HCT116 (cell line): ENCODE results near the gene MVB12A. TPM values are rescaled to one million over a fixed set of nuclear protein-coding genes. Genes with fewer than 3 reads are reported as not detected.

ENCODE experiments used
- ATAC-seq: fragments of 200-7000 bp; cut with Tn5 transposase; 2 replicates; pipeline ENCODE4 v1.9.1; 2020; ENCODE audit warnings: mild to moderate bottlenecking, moderate library complexity
- BruUV-seq: library from RNA; stranded (reverse); fragments of 400-500 nt; replicated peaks from 2 replicates; lab custom pipeline; 2021; lab: Mats Ljungman, UMichigan
- CTCF ChIA-PET: fragments of 300-600 bp; sonication (Branson Sonifier 250); formaldehyde crosslinking; loops from one replicate; lab custom pipeline; 2021; ENCODE audit warnings: antibody characterized with exemption; lab: Charles Lee
- POLR2A ChIA-PET: fragments of 300-600, 350-600 bp; sonication (Branson Sonifier 250); formaldehyde crosslinking; loops from one replicate; lab custom pipeline; 2021; ENCODE audit warnings: antibody characterized with exemption; lab: Charles Lee
- RAD21 ChIA-PET, 2 experiments: fragments of 300-600 bp; sonication (Branson Sonifier 250); formaldehyde crosslinking; loops; one replicate each; lab custom pipeline; 2023; ENCODE audit warnings: low total read pairs in 2 of 2; ENCODE audit not compliant: uncharacterized antibody in 2 of 2, unreplicated experiment in 2 of 2, low non-redundant PET in 1 of 2; lab: Charles Lee
- DNase-seq: peaks from one replicate; pipeline ENCODE4 v3.0.0-alpha.2; 2010; ENCODE audit warnings: low read depth, low spot score
- H2AFZ ChIP-seq: fragments of 200-600 bp; shearing (Covaris generic), sonication (generic); 2 replicates; pipeline ENCODE4 v1.6.1; 2017; ENCODE audit warnings: low read depth, mixed run types, mixed read lengths, antibody characterized with exemption, low read length; ENCODE audit not compliant: poor library complexity, severe bottlenecking
- H3K27ac ChIP-seq: 2 replicates; pipeline ENCODE4 v1.5.1; 2012; ENCODE audit warnings: low read depth, low read length
- H3K27me3 ChIP-seq: fragments of 200-600 bp; sonication (generic); 2 replicates; pipeline ENCODE4 v1.6.1; 2016; ENCODE audit warnings: mixed run types, low read length, mixed read lengths; ENCODE audit not compliant: insufficient read depth
- H3K36me3 ChIP-seq, 2 experiments: fragments of 200-500 bp in 1 of 2; fragments of 200-600 bp in 1 of 2; sonication (Bioruptor generic) in 1 of 2; sonication (generic) in 1 of 2; 2 replicates each; pipeline versions ENCODE4 v1.5.1 to v1.6.1; 2014 to 2016; ENCODE audit warnings: low read length in 2 of 2, inconsistent platforms in 1 of 2, mixed read lengths in 1 of 2, mixed run types in 1 of 2; ENCODE audit not compliant: insufficient read depth in 2 of 2, control insufficient read depth in 1 of 2
- H3K4me1 ChIP-seq, 2 experiments: fragments of 200-600 bp in 1 of 2; sonication (generic) in 1 of 2; 2 replicates each; pipeline versions ENCODE4 v1.5.1 to v1.6.1; 2012 to 2017; ENCODE audit warnings: low read length in 2 of 2, inconsistent platforms in 1 of 2, mild to moderate bottlenecking in 1 of 2, mixed read lengths in 1 of 2, mixed run types in 1 of 2, moderate library complexity in 1 of 2; ENCODE audit not compliant: insufficient read depth in 2 of 2, control insufficient read depth in 1 of 2
- H3K4me2 ChIP-seq: fragments of 200-600 bp; sonication (generic); 2 replicates; pipeline ENCODE4 v1.6.1; 2017; ENCODE audit warnings: mixed run types, low read length, mixed read lengths
- H3K4me3 ChIP-seq, 2 experiments: fragments of 200-600 bp in 1 of 2; sonication (generic) in 1 of 2; replicated peaks in 1 of 2; 2 replicates each; pipeline ENCODE4 v1.5.1; 2011 to 2016; ENCODE audit warnings: low read length in 2 of 2, control low read depth in 1 of 2, low read depth in 1 of 2, mild to moderate bottlenecking in 1 of 2, mixed read lengths in 1 of 2, mixed run types in 1 of 2
- H3K79me2 ChIP-seq: fragments of 200-600 bp; sonication (generic); 2 replicates; pipeline ENCODE4 v1.6.1; 2017; ENCODE audit warnings: mild to moderate bottlenecking, mixed run types, low read length, moderate library complexity, mixed read lengths; ENCODE audit not compliant: insufficient read depth
- H3K9ac ChIP-seq: fragments of 200-600 bp; sonication (generic); 2 replicates; pipeline ENCODE4 v1.6.1; 2016; ENCODE audit warnings: low read length, mixed read lengths
- H3K9me2 ChIP-seq: fragments of 200-600 bp; sonication (generic), shearing (Covaris generic); 2 replicates; pipeline ENCODE4 v1.6.1; 2017; ENCODE audit warnings: mixed run types, mild to moderate bottlenecking, moderate library complexity; ENCODE audit not compliant: insufficient read depth
- H3K9me3 ChIP-seq, 2 experiments: fragments of 200-500 bp in 1 of 2; fragments of 200-600 bp in 1 of 2; sonication (Bioruptor generic) in 1 of 2; sonication (generic) in 1 of 2; 2 replicates each; pipeline ENCODE4 v1.6.1; 2014 to 2017; ENCODE audit warnings: low read length in 2 of 2, mixed read lengths in 2 of 2, inconsistent platforms in 1 of 2, low read depth in 1 of 2, mild to moderate bottlenecking in 1 of 2, mixed run types in 1 of 2, moderate library complexity in 1 of 2; ENCODE audit not compliant: control insufficient read depth in 1 of 2, insufficient read depth in 1 of 2
- H4K20me1 ChIP-seq: fragments of 200-600 bp; sonication (generic), shearing (Covaris generic); 2 replicates; pipeline ENCODE4 v1.6.1; 2017; ENCODE audit warnings: mixed run types, mild to moderate bottlenecking, moderate library complexity; ENCODE audit not compliant: insufficient read depth
- CBX3 ChIP-seq: IDR thresholded peaks from 2 replicates; pipeline ENCODE4 v1.6.1; 2012; ENCODE audit warnings: low read depth
- CEBPB ChIP-seq: IDR thresholded peaks from 2 replicates; pipeline ENCODE4 v1.6.1; 2012; ENCODE audit warnings: low read depth
- EGR1 ChIP-seq: IDR thresholded peaks from 2 replicates; pipeline ENCODE4 v1.6.1; 2012; ENCODE audit warnings: low read depth
- ELF1 ChIP-seq: IDR thresholded peaks from 2 replicates; pipeline ENCODE4 v1.6.1; 2012; ENCODE audit warnings: low read depth, borderline replicate concordance
- EZH2 ChIP-seq: fragments of 200-600 bp; sonication (generic); IDR thresholded peaks from 2 replicates; pipeline ENCODE4 v1.6.1; 2017; ENCODE audit warnings: antibody characterized with exemption, mixed run types
- EZH2phosphoT487 ChIP-seq: fragments of 200-600 bp; IDR thresholded peaks from 2 replicates; pipeline ENCODE4 v1.6.1; 2018; ENCODE audit warnings: antibody characterized with exemption, borderline replicate concordance
- POLR2A ChIP-seq: IDR thresholded peaks from 2 replicates; pipeline ENCODE4 v1.7.0; 2011; ENCODE audit warnings: borderline replicate concordance; ENCODE audit not compliant: insufficient read depth, insufficient read length; ENCODE audit errors: extremely low read depth
- POLR2AphosphoS5 ChIP-seq: IDR thresholded peaks from 2 replicates; pipeline ENCODE4 v1.6.1; 2011; ENCODE audit warnings: mild to moderate bottlenecking, low read depth, low read length, moderate library complexity
- TCF7L2 ChIP-seq: IDR thresholded peaks from 2 replicates; pipeline ENCODE4 v1.7.0; 2011; ENCODE audit warnings: borderline replicate concordance, inconsistent platforms; ENCODE audit not compliant: insufficient read depth, insufficient read length; ENCODE audit errors: extremely low read depth
- ZFX ChIP-seq: fragments of 450-650 bp; IDR thresholded peaks from 2 replicates; pipeline ENCODE4 v1.6.1; 2017
- ZNF274 ChIP-seq: fragments of 200-500 bp; sonication (Bioruptor generic); IDR thresholded peaks from 2 replicates; pipeline ENCODE4 v1.6.1; 2014; ENCODE audit warnings: mild to moderate bottlenecking, low read depth, low read length, inconsistent platforms
- intact Hi-C: fragments of 100-400 bp; cut with micrococcal nuclease; formaldehyde crosslinking; loops from 2 replicates; pipeline ENCODE4 v1.10.0; 2022
- total RNA-seq: library from RNA; stranded (reverse); gene quantifications from one replicate; pipeline ENCODE4 v1.2.1, GENCODE V29; 2021; ENCODE audit not compliant: unreplicated experiment
- TF ChIP-seq, protein P1 (sequence below): IDR thresholded peaks from 2 replicates; pipeline ENCODE4 v1.6.1; 2012; ENCODE audit warnings: low read depth
- TF ChIP-seq, protein P2 (sequence below): IDR thresholded peaks from 2 replicates; pipeline ENCODE4 v1.6.1; 2012

MVB12A gene
- total RNA-seq, 1 experiment from 2014 or later = 91.7 TPM

DNA sequence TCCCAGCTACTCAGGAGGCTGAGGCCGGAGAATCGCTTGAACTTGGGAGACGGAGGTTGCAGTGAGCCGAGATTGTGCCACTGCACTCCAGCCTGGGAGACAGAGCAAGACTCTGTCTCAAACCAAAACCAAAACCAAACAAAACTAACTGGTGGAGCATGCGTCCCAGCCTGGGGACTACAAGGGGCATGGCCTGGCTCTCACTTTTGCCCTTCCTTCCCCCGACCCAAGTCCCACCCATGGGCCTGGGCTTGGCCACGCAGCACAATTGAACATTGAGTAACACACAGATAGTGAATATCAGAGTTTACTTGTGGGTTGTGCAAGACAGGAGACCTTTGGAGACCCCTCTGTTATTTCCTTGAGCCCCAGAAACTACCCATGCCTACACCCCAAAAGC, 15.4 kb downstream of the MVB12A start:
- no peaks in the 10 kb centered on the region for H3K79me2 ChIP-seq
- H3K9me3 ChIP-seq = no peaks in the 10 kb centered on the region
- H3K36me3 ChIP-seq = no peaks in the 10 kb centered on the region
- TF ChIP-seq EZH2 (no peak), EGR1 (no peak), TCF7L2 (no peak), CEBPB (no peak), EZH2phosphoT487 (no peak), ZFX (no peak), ZNF274 (no peak), ELF1 (no peak), CBX3 (no peak), POLR2A (no peak), POLR2AphosphoS5 (no peak)
- TF ChIP-seq, protein P1, sequence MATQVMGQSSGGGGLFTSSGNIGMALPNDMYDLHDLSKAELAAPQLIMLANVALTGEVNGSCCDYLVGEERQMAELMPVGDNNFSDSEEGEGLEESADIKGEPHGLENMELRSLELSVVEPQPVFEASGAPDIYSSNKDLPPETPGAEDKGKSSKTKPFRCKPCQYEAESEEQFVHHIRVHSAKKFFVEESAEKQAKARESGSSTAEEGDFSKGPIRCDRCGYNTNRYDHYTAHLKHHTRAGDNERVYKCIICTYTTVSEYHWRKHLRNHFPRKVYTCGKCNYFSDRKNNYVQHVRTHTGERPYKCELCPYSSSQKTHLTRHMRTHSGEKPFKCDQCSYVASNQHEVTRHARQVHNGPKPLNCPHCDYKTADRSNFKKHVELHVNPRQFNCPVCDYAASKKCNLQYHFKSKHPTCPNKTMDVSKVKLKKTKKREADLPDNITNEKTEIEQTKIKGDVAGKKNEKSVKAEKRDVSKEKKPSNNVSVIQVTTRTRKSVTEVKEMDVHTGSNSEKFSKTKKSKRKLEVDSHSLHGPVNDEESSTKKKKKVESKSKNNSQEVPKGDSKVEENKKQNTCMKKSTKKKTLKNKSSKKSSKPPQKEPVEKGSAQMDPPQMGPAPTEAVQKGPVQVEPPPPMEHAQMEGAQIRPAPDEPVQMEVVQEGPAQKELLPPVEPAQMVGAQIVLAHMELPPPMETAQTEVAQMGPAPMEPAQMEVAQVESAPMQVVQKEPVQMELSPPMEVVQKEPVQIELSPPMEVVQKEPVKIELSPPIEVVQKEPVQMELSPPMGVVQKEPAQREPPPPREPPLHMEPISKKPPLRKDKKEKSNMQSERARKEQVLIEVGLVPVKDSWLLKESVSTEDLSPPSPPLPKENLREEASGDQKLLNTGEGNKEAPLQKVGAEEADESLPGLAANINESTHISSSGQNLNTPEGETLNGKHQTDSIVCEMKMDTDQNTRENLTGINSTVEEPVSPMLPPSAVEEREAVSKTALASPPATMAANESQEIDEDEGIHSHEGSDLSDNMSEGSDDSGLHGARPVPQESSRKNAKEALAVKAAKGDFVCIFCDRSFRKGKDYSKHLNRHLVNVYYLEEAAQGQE = no peak
- TF ChIP-seq, protein P2, sequence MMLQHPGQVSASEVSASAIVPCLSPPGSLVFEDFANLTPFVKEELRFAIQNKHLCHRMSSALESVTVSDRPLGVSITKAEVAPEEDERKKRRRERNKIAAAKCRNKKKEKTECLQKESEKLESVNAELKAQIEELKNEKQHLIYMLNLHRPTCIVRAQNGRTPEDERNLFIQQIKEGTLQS = no peak
- no peak for ATAC-seq
- H3K4me1 ChIP-seq = no peaks in the 10 kb centered on the region
- RAD21 ChIA-PET = no interaction called here
- no peaks in the 10 kb centered on the region for H4K20me1 ChIP-seq
- no TSS peak for BruUV-seq
- H3K27me3 ChIP-seq = no peaks in the 10 kb centered on the region
- intact Hi-C loops = no loop called here
- CTCF ChIA-PET = no interaction called here
- POLR2A ChIA-PET = no interaction called here
- H3K4me3 ChIP-seq = no peak overlapping the region
- no peaks in the 10 kb centered on the region for H3K9me2 ChIP-seq
- H3K9ac ChIP-seq = no peak overlapping the region
- H2AFZ ChIP-seq = no peak overlapping the region
- no peak overlapping the region for H3K4me2 ChIP-seq
- DNase-seq = no peak
- H3K27ac ChIP-seq = no peak overlapping the region
